Superior temporal gyrus (tissue), 1 donor: ENCODE results near the gene SRRM2.
A peak's percentile ranks its signal among the peaks of the same experiment; 100 is the strongest.

ENCODE experiments used
- DNase-seq: peaks from one replicate; pipeline ENCODE4 v3.0.0-alpha.2; 2016; ENCODE audit errors: extremely low spot score

Gene SRRM2

DNA sequence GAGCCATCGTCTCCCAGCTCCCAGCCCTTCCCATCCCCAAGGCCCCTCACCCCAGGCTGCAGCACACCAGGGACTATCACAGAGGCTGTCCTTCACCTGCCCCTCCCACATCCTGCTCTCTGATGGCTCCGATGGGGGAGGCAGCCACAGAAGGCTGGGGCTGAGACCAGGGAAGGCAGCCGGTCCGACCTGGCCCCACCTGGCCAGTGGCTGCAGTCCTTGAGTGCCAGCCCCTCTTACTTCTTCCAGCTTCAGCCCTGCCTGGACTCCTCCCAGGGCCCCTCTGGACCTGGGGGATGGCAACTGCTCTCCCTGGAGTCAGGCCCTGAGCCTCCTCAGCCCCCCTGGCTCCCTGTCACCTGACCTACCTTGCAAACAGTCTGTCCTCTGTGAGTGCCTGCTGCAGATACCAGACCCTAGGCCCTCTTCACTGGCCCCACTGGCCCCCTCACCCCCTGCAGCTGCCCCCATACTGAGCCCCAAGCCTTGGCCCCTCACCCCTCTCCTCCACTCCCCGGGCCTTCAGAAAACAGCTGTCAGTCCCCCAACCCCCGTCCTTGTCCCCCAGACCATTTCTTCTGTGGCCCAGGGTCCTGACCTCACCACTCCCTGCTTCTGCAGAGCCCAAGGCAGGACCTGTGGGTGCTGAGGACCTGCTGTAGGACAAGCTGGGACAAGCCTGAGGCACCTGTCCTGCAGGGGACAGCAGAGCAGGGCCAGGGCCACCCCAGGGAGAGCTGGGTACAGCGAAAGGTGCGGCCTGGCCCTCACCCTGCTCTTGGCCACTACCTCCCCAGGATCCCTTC lies 12.6 kb upstream of the SRRM2 start:
- DNase-seq, result no peak

DNA sequence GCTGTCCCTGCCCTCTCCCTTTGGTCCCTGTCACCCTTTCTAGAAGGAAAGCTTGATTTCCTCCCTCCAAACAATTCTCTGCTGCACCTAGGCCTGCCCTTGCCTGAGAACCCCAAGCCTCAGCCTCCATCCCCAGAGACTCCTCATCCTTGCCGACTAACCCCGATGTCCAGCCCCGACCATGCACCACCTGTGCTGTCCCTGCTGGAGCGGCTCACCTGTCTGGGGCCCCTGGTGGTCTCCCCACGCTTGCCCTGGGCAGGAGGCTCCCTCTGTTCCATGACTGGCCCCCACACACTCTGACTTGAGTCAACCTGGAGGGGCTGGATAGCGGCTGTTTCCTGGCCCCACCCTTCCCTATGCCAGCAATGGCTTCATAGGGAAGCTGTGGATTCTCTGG lies 12.0 kb upstream of the SRRM2 start:
- DNase-seq, result no peak

DNA sequence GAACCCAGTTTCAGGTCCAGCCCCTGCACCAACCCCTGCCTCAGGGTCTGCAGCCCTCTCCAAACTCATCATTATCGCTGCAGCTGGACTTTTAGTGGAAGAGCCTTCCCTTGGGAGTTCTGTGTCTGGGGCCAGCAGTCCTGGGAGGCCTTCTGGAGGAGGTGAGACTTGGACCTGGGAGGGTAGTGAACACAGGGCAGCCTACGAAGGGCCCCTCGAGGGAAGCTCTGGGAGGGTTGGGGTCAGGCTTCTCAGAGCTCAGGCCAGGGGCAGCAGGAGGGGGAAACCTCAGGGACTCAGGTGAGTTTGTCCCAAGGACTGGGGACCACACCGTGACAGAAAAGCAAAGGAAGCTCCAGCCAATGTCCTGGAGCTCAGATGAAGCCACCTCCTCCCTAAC lies 11.3 kb upstream of the SRRM2 start:
- DNase-seq, result no peak

DNA sequence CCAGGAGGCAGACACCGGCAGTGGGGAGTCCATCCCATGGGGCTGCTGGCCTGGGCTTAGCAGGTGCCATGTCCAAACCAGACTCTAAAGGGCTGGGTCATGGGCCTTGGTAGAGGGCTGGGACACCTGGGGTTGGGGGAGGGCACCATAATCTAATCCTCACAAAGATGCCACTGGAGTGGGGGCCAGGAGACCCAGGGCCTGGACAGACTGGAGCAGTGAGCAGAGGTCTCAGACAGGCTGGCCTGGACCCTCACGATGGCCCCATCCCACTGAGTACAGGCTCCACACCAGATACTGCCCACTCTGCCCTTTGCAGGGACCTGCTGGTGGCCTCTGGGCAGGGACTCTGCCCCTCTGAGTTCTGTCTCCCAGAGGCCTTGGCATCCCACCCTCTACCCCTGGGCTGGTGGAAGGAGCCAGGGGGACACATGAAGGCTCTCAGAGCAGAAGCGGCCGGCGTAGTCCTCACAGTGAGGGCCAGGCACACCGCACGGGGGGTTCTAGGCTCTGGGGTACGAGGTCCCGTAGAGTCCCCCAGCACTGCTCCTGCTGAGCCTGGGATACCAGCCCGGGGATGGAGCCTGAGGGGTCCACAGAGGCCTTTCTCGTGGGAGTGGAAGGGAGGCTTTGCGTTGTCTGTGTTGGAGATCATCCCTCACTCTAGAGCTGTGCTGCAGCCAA lies 10.0 kb upstream of the SRRM2 start:
- DNase-seq, result no peak

DNA sequence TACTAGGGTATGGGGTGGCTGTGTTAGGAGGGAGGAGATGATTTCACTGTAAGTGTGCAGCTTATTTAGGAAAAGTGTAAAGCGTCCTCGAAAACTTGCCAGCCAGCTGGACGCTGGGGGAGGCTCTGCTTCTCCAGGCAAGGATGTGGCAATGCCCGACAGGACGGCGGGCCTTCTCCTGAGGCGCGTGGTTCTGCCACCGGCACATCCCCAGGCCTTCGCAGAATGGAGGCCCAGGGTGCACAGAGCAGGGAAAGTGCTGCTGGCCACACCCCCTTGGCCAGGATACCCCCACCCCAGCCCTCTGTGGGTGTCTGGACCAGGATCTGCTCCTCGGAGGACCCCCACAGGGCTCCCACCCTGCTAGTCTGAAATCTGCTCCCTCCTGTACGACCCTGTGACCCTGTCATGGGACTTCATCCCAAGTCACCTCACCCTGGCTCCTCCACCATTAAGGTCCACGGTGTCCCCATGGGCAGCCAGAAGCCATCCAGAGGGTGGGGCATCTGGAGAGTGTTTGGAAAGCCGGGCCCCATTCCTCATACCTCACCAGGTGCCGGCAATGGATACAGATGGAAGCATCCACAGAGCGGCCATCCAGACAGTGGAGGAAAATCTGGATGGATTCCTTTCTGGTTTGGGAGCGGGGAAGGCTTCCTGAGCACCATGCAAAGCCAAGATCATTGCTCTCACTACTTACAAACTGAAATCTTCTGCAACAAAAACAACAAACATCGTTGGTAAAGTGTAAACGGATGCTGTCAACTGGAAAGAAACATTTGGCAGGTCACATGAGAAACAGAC lies 9.2 kb upstream of the SRRM2 start:
- DNase-seq, result no peak

DNA sequence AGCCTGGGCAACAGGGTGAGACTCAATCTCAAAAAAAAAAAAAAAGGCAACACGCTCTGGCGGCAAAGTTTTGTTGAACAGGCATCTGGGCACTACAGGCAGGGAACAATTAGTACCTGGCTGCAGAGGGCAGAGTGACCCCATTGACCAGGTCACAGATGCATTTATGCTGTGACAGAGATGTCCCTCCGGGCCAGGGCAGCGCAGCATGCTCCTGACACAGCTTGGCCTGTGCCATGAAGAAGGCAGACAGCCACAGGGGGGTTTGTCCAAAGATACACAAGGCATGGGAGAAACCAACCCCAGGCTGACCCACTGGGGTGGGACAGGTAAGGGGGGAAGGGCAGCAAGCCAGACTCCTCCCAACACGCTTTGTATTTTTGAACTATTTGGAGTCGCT lies 7.7 kb upstream of the SRRM2 start:
- DNase-seq, result no peak

DNA sequence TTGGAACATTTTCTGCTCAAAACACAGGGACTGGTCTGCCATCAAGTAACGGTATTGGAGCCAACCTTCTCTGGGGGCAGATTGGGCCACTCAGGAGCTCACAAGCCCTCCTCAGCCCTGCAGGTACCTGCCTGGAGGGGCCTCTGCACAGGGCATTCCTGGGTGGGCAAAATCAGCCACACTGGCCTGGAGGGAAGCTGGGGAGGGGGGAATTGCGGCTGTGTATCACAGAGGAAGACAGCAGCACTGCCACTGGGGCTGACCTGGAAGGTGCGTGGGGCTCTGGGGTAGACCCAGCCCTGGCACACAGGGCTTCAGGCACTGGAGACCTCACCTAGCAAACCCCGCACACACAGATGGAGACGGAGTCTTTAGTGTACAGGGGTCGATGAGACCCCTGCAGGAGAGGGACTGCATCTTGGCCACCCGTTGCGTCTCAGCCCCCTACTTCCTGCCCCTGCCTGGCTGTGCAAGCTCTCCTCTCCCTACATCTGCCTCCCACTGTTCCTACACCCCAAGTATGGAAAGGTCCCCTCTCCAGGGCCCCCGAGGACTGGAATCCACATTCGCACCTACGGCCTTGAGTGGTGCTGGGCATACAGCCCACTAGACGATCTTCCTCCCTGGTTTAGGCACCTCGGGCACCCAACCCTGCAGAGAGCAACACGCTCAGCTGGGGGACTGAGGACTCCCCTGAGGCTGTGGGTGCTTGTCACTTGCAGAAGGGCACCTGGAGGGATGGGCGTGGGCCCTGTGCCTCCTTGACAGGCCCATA lies 7.1 kb upstream of the SRRM2 start:
- DNase-seq, result no peak

DNA sequence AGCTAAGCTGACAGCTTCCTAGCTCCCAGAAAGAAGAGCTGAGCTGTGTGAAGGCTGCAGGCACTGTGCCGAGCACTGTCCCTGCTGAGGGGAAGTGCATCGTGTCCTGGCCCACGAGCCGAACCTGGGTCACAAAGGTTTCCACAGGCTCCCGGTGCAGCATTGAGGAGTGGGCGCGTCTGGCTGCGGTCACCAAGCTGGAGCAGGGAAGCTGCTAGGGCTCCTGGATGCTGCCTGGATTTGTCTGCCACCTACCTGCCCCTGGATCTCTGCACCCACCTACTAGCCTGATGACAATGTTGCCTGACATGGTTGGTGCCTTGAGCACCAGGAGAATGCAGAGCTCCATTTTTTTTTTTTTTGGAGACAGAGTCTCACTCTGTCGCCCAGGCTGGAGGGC lies 6.5 kb upstream of the SRRM2 start:
- DNase-seq, result no peak

DNA sequence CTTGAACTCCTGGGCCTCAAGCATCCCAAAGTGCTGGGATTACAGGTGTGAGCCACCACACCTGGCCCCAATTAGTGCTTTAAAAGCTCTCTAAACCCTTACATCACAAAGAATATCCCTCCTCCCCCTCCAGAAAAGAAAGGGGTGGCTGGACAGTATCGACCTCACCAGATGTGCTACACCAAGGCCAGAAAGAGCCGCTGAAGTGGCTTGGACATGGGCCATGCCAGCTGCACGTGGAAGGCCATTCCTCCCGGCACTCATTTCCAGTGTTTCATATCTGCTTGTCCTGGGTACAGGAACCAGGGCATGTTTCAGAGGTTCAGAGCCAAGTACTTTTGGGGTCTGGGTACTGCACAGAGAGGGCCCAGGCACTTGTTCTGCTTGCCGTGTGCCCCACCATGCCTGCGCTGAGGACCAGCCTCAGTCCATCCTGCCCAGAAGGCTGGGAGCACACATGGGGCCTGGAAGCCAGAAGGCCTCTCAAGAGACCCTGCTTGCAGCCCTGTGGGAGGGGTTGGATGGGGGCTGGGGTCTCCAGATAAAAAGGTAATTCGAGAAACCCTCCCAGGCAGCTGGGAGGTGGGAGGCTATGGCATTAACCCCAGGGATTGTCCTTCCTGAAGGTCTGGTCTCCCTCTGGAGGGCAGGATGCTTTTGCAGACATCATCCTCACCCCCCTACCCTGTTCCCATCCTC lies 3.5 kb upstream of the SRRM2 start:
- DNase-seq, result no peak

DNA sequence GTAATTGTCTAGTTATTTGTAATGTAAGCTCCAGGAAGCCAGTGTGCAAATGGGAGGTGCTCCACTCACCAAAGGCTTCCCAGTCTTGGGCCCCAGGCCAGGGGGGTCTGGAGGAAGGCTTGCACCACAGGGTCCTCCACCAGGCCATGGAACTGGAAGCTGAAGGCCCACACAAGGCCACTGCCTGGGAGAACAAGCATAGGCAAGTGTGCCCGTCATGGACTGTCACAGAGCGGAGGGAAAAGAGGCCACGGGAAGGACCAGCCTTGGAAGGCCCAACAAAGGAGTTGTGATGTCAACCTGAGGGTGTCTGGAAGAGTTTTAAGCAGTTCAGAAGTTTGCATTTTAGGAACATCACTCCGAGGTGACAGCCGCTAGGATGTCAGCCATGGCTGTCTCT lies 3.0 kb upstream of the SRRM2 start:
- no peak for DNase-seq

DNA sequence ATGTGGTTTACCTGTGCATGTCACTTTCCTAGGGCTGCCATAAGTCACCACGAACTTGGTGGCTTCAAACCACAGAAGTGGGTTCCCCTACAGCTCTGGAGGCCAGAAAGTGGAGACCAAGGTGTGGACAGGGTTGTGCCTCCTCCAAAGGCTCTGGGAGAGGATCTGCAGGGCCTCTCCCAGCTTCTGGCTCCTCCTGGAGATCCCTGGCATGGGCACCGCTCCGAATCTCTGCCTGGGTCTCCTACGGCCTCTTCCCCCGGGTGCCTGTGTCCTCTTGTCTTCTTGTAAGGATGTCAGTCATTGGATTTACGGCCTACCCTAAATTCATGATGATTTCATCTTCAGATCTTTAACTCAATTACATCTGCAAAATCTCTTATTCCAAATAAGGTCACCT lies 2.5 kb upstream of the SRRM2 start:
- DNase-seq, result no peak

DNA sequence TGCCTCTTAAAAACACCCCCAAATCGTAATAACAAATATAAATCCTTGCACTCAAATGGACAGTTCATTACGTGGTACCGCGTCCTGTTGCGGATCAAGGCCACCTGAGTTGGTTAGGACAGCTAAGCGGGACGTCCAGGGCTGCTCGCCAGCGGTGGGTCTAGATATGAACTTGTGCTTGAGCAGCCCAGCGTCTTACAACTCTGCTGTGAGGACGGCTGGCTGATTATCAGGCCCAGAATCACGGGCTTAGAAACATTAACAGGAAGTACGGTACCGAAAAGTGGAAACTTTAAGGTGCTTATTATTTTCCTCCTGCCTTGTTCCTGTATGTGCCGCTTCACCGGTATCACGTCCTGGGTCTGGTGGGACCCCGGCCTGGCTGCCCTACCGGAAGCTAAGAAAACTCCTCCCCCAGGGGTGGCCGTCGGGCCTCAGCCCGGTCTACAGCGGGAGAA lies 832 bp upstream of the SRRM2 start:
- no peak for DNase-seq

DNA sequence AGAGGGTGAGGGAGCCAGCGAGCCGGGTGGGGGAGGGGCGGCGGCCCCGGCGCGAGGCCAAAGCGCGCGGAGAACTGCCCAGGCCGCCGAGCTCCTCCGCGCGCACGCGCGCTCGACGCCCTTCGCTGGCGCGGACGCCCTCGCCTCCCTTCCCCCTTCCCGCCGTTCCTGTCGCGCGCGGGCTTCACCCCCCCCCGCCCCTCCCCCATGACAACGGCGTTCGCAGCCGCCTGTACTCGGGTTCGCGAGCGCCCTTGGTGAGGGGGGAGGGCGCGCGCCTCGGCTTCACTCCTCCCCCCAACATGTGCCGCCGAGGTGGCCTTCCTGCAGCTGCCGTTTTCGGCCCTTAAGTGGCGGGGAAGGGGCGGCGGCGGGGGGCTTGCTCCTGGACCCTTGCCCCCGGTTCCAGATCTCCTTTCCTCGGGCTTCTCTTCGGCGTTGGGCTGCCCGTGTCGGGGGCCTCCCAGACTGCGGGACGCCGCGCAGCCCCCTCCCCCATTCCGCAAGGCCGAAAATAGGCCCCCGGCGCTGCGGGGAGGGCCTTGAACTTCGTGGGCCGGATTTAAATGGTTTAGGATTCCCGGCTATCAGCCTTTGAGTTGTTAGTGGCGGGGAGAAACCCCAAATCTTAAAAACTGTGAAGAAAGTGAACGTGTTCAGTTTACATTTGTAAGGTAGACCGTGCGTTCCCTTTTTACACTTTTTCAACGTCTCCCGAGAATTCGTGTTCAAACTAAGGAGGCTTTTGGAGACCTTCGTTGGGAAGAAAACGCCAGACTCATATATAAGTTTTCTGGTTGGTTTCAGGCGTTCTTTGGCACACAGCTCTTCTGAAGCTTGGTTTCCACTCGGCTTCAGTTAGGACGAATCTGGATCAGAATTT lies 653 bp downstream of the SRRM2 start:
- DNase-seq, result peak; percentile 76

DNA sequence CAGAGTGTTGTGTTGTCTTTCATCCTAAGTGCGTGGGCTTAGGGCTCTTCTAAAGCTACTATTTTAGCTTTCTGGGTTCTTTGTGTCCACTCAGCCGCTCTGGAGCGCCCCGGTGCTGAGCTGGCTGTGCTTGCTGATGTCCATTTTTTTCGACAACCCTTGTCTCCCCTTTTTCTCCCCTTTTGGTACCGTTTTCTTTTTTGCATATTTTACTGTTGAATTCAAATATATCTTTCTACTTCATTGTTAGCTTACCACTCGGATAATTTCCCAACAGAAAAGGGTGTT lies 1.2 kb downstream of the SRRM2 start:
- DNase-seq, result no peak

DNA sequence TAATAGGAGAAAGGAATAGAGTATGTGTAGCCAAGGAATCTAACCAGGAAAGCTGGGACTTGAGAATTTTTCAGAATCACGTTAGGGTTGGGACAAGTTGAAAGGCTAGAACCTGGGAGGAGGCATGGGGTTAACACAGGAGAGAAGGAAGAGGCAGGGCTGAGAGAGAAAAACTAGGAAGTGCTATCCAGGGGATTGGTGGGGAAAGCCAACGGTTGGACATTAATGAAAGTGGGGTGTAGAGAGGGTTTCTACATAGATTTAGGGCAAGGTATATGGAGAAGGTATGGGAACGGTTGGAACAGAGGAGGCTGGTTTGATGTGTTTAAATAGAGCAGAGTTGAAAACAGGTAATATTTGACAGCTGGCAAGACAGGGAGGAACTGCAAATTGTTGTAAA lies 2.7 kb downstream of the SRRM2 start:
- no peak for DNase-seq

DNA sequence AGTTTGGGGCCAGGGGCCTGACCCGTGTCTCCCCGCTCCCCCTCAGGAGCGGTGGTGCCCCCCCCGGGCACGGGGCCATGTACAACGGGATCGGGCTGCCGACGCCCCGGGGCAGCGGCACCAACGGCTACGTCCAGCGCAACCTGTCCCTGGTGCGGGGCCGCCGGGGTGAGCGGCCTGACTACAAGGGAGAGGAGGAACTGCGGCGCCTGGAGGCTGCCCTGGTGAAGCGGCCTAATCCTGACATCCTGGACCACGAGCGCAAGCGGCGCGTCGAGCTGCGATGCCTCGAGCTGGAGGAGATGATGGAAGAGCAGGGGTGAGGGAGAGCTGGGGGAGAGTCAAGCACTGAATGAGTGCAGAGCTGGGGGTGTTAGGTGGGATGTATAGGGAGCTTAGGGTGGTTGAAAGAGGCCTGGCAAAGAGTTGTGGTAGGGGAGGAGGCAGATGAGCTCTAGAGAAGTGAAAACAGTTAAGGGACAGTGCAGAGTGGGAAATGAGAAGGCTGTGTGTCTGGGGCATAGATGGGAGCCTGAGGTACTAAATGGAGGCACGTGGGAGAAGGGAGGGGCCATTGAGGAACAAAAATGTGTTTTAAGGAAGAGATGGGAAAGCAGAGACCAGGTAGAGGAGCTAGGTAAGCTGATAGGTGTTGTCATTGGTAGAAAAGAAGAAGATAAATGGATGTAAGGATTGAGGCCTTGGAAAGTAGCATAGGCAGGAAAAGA lies 4.0 kb downstream of the SRRM2 start:
- DNase-seq, result no peak

DNA sequence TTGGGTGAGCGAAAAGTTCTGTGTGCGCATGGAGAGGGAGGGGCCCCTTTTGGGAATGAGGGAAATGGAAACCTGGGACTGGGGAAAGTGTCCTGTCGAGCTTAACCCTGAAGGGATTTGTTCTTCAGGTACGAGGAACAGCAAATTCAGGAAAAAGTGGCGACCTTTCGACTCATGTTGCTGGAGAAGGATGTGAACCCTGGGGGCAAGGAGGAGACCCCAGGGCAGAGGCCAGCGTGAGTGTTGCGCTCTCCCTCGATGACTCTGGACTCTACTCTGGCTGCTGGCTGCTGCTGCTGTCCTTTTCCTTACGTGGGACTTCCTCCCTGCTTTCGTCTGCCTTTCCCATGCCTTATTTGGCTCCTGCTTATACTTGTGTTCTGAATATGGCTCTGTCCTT lies 4.9 kb downstream of the SRRM2 start:
- no peak for DNase-seq

DNA sequence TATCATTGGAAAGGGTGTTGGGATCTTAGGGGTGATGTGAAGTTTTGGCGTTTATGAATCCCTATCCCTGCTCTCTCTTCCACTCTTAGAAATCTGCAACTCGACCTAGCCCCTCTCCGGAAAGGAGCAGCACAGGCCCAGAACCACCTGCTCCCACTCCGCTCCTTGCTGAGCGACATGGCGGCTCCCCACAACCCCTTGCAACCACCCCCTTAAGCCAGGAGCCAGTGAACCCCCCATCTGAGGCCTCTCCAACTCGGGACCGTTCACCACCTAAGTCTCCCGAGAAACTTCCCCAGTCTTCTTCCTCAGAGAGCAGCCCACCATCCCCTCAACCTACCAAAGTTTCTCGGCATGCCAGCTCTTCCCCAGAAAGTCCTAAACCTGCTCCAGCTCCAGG lies 9.0 kb downstream of the SRRM2 start:
- DNase-seq, result no peak

DNA sequence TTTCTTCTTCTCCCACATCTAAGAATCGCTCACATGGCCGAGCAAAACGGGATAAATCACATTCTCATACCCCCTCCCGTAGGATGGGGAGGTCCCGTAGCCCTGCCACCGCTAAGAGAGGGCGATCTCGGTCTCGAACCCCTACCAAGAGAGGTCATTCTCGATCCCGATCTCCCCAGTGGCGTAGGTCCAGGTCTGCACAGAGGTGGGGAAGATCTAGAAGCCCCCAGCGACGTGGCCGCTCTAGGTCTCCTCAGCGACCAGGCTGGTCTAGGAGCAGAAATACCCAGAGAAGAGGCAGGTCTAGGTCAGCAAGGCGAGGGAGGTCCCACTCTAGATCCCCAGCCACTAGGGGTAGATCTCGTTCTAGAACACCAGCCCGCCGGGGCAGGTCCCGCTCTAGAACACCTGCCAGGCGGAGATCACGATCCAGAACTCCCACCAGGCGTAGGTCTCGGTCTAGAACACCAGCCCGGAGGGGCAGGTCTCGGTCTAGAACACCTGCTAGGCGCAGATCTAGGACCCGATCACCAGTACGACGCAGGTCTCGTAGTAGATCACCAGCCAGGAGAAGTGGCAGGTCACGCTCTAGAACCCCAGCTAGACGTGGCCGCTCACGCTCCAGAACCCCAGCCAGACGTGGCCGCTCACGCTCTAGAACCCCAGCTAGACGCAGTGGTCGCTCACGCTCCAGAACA lies 9.6 kb downstream of the SRRM2 start:
- DNase-seq, result no peak
